Measurements from ENCODE around the gene ARID1B. TPM values are rescaled to one million over a fixed set of nuclear protein-coding genes. Genes with fewer than 3 reads are reported as not detected.

The ARID1B gene
- total and polyA plus RNA-seq, 9 of the 15 experiments (the other 6 are each of a cell fraction or from before 2014, with no cell fraction given), result 12.5 to 50.5 (median 25.8) TPM

- peak overlapping the region in 1 of 2 experiments; percentile 45; a peak in 2 of 4 replicates for H3K9ac ChIP-seq (ENCODE audit: insufficient read depth in 1 of 2, low read depth in 2 of 2, low read length in 2 of 2)
- no peak for FAIRE-seq
These were observed 441.4 kb downstream of the ARID1B start for GRCh38 chr6:157218371-157219198.

More at GRCh38 chr6:157218371-157219198, 441.4 kb downstream of the ARID1B start:
- Histone ChIP-seq H3K4me3 (no peak overlapping the region), H4K20me1 (replicated peaks; ENCODE audit: control insufficient read depth, insufficient read depth, low read length) (no peaks in the 10 kb centered on the region), H3K27me3 (ENCODE audit: control insufficient read depth in 2 of 2, insufficient read depth in 2 of 2, low read length in 2 of 2) (no peaks in the 10 kb centered on the region; a peak in 1 of 5 replicates), H3K79me2 (ENCODE audit: control insufficient read depth, insufficient read depth, low read length) (no peaks in the 10 kb centered on the region), H3K4me2 (ENCODE audit: insufficient read depth, low read length) (no peak overlapping the region), H3K4me1 (replicated peaks in 1 of 2; ENCODE audit: control insufficient read depth in 2 of 2, insufficient read depth in 2 of 2, low read length in 2 of 2) (peaks cover 10 to 46% of the 10 kb centered on the region in 2 experiments), H2AFZ (ENCODE audit: low read depth, low read length) (no peak overlapping the region; the same call in 1 of the 2 replicates), H3K36me3 (ENCODE audit: control insufficient read depth, insufficient read depth, low read length) (no peaks in the 10 kb centered on the region), H3K9me1 (ENCODE audit: control insufficient read depth, insufficient read depth, low read length) (no peaks in the 10 kb centered on the region), H3K27ac (ENCODE audit: extremely low read depth, low read depth, low read length) (no peak overlapping the region), H3K9me3 (replicated peaks; ENCODE audit: control insufficient read depth, insufficient read depth, low read depth, low read length) (no peaks in the 10 kb centered on the region)
- BruUV-seq (replicated peaks), result no TSS peak
- in situ Hi-C loops (cut with MboI) (no loop called here), intact Hi-C loops (cut with micrococcal nuclease) (no loop called here)
- no peak for TF ChIP-seq PRMT5 (CRISPR knock-in tag; IDR thresholded peaks at IDR 0.05)
- no peak for TF ChIP-seq ZNF354B (CRISPR knock-in tag; IDR thresholded peaks at IDR 0.05)
- TF ChIP-seq ATF3 (IDR thresholded peaks at IDR 0.05), result no peak
- TF ChIP-seq ATF3 (CRISPR knock-in tag; conservative IDR thresholded peaks at IDR 0.05), result no peak
- TF ChIP-seq ZBTB1 (CRISPR knock-in tag; IDR thresholded peaks at IDR 0.05; ENCODE audit: borderline replicate concordance, low read depth), result 0 out of 2 replicates have a peak, but pooled peaks have one; percentile 20
- ChIA-PET POLR2A (interaction anchor here (0.5 to 1.0 kb wide), 2 partner anchors 11 to 14 kb away, joined by 3 to 4 read pairs; no protein-coding TSS in a partner anchor), CTCF (ENCODE audit: low intra/inter-chr PET ratio) (no interaction called here)
- WGBS (ENCODE audit: insufficient coverage, low coverage, missing lambda C conversion rate), result 71% methylated on average over 18 of the region's 23 CpGs
- ATAC-seq (peak; percentile 4), DNase-seq (ENCODE audit: extremely low read depth in 1 of 4, low spot score in 3 of 4) (no peak)
